Mucosa of descending colon (tissue), 3 donors: Measurements from ENCODE around the gene SH2D3C. TPM values are rescaled to one million over a fixed set of nuclear protein-coding genes. Genes with fewer than 3 reads are reported as not detected.

Experiments
- ATAC-seq: fragments of 200-7000 bp; cut with Tn5 transposase; one replicate; pipeline ENCODE4 v1.9.1; 2020; ENCODE audit warnings: mild to moderate bottlenecking, moderate library complexity
- DNase-seq, 3 donors: peaks; one replicate each; pipeline ENCODE4 v3.0.0-alpha.2; 2020
- H3K36me3 ChIP-seq: fragments of 200-600 bp; one replicate; pipeline ENCODE4 v1.8.0; 2021; ENCODE audit warnings: low read depth, mild to moderate bottlenecking
- H3K4me1 ChIP-seq: fragments of 200-600 bp; one replicate; pipeline ENCODE4 v1.8.0; 2021; ENCODE audit warnings: low read depth, mild to moderate bottlenecking
- H3K4me3 ChIP-seq: fragments of 200-600 bp; one replicate; pipeline ENCODE4 v1.8.0; 2021; ENCODE audit warnings: mild to moderate bottlenecking
- H3K9me3 ChIP-seq: fragments of 200-600 bp; one replicate; pipeline ENCODE4 v1.8.0; 2021; ENCODE audit warnings: mild to moderate bottlenecking
- CTCF ChIP-seq: fragments of 200-600 bp; IDR thresholded peaks from one replicate; pipeline ENCODE4 v1.8.0; 2022; ENCODE audit warnings: antibody characterized with exemption, mild to moderate bottlenecking
- intact Hi-C, 2 donors: fragments of 100-400 bp; cut with DNase I in 1 of 2; cut with micrococcal nuclease in 1 of 2; formaldehyde crosslinking; loops; one replicate each; pipeline versions ENCODE4 v1.11.0 to v1.11.1; 2022; cut with DNase I, micrococcal nuclease
- total RNA-seq, 3 donors: library from RNA; stranded (reverse); fragmentation: NEBNext Ultra II Directional in 2 of 3; extraction: Animal tissue kit (Norgen Biotek cat#: 25700) in 2 of 3; gene quantifications; one replicate each; pipeline versions ENCODE4 v1.2.1 to v1.2.4, GENCODE V29; 2021 to 2023
- donor health status: DM: no; HTN: no; CAD: no; lungs with moderate emphysema.
- donor health status: DM: no; HTN: no; CAD: no.
- donor health status: DM: no; HTN: yes; CAD: no.

Gene SH2D3C
- total RNA-seq, 3 donors from 2014 or later, result 3.2 to 7.4 (median 4.7) TPM

GRCh38 chr9:127714020-127714750, 64.3 kb downstream of the SH2D3C start:
- no peak for ATAC-seq
- Histone ChIP-seq H3K36me3 (no peaks in the 10 kb centered on the region), H3K9me3 (no peaks in the 10 kb centered on the region), H3K4me1 (peaks cover 5% of the 10 kb centered on the region), H3K4me3 (no peak overlapping the region)
- no peak for DNase-seq
- intact Hi-C loops, result no loop called here
- TF ChIP-seq CTCF, result no peak

GRCh38 chr9:127712867-127713266, 65.6 kb downstream of the SH2D3C start:
- DNase-seq (no peak), ATAC-seq (no peak)
- TF ChIP-seq CTCF, result no peak
- no peaks in the 10 kb centered on the region for H3K36me3 ChIP-seq
- intact Hi-C loops, result no loop called here
- no peak overlapping the region for H3K4me3 ChIP-seq
- no peaks in the 10 kb centered on the region for H3K9me3 ChIP-seq
- peaks cover 5% of the 10 kb centered on the region for H3K4me1 ChIP-seq

DNA sequence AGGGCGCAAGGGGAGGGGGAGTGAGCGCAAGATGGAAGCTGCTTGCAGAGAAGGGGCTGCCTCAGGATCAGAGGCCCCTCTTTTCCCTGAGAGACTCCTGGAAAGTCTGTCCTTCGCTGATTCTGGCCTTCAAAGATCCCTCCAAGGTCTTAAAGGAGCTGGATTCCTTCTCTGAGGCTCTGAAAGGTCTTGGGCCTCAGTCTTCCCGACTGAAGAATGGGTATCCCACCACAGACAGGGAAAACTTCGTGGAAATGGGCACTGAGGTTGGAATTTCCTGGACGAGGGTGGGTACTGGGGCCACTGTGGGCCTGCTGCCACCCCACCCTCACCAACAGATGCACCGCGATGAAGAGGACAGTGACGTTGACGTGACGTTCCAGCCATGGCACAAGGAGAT, 66.1 kb downstream of the SH2D3C start:
- TF ChIP-seq CTCF, result no peak
- Histone ChIP-seq H3K4me1 (peaks cover 5% of the 10 kb centered on the region), H3K36me3 (no peaks in the 10 kb centered on the region), H3K9me3 (no peaks in the 10 kb centered on the region), H3K4me3 (no peak overlapping the region)
- no peak for ATAC-seq
- DNase-seq, result no peak
- intact Hi-C loops, result no loop called here

DNA sequence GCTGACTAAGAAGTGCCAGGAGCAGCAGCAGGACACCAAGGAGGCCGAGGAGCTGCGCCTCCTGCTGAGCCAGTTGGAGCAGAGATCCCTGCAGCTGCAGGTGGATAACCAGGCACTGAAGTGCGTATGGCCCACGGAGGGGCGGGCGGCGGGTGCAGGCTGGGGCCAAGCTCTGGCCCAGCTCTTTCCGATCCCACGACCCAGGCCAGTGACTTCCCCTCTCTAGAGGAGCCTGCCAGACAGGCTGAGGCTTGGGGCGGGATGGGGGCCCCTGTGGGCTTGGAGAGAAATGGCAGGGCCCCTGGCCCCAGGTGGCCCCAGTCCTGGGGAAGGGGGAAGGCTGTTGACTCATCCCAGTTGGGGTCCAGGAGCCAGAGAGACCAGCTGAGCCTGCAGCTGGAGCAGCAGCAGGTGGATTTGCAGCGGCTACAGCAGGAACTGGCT, 66.6 kb downstream of the SH2D3C start:
- DNase-seq (no peak), ATAC-seq (no peak)
- H3K9me3 ChIP-seq, result no peaks in the 10 kb centered on the region
- H3K4me1 ChIP-seq, result peaks cover 5% of the 10 kb centered on the region
- TF ChIP-seq CTCF, result no peak
- intact Hi-C loops, result no loop called here
- no peak overlapping the region for H3K4me3 ChIP-seq
- no peaks in the 10 kb centered on the region for H3K36me3 ChIP-seq

GRCh38 chr9:127711226-127711701, 67.2 kb downstream of the SH2D3C start:
- intact Hi-C loops, result no loop called here
- no peak for TF ChIP-seq CTCF
- no peak for ATAC-seq

More at GRCh38 chr9:127711226-127711701, 67.2 kb downstream of the SH2D3C start:
- Histone ChIP-seq H3K4me3 (no peak overlapping the region), H3K9me3 (no peaks in the 10 kb centered on the region), H3K36me3 (no peaks in the 10 kb centered on the region), H3K4me1 (peaks cover 4% of the 10 kb centered on the region)
- no peak for DNase-seq
